HG03354 (cell line): ENCODE measurements around the gene IL2.

ENCODE experiments used
- ATAC-seq: cut with Tn5 transposase; IDR thresholded peaks from one replicate; pipeline ENCODE4 v1.9.1; 2021; ENCODE audit warnings: mild to moderate bottlenecking; ENCODE audit not compliant: unreplicated experiment, poor library complexity, severe bottlenecking

The IL2 gene

GRCh38 chr4:122456231-122457116, at the start of gene IL2:
Gene IL2 (minus strand): TSS chr4:122456725. CDS start chr4:122456440, 285 bp downstream.
- ATAC-seq: no peak

GRCh38 chr4:122503214-122503613, 46.7 kb upstream of the IL2 start:
- ATAC-seq: no peak

- no peak for ATAC-seq
Measured at GRCh38 chr4:122500852-122501501, 44.5 kb upstream of the IL2 start.

- no peak for ATAC-seq
Measured at GRCh38 chr4:122489061-122489460, 32.5 kb upstream of the IL2 start.

GRCh38 chr4:122483481-122483880, 27.0 kb upstream of the IL2 start:
- ATAC-seq: no peak

GRCh38 chr4:122481766-122482405, 25.4 kb upstream of the IL2 start:
- ATAC-seq: no peak

GRCh38 chr4:122480655-122481487, 24.3 kb upstream of the IL2 start:
- ATAC-seq: no peak

- ATAC-seq: no peak
Measured at GRCh38 chr4:122479935-122480416, 23.5 kb upstream of the IL2 start.

- ATAC-seq: no peak
Measured at GRCh38 chr4:122476745-122477144, 20.2 kb upstream of the IL2 start.

GRCh38 chr4:122476126-122476525, 19.6 kb upstream of the IL2 start:
- no peak for ATAC-seq

GRCh38 chr4:122475233-122475632, 18.7 kb upstream of the IL2 start:
- no peak for ATAC-seq

GRCh38 chr4:122469457-122469856, 12.9 kb upstream of the IL2 start:
- no peak for ATAC-seq

- peak; percentile 90 for ATAC-seq
Measured at GRCh38 chr4:122458625-122459024, 2.1 kb upstream of the IL2 start.

- no peak for ATAC-seq
Measured at GRCh38 chr4:122453384-122453995, 3.0 kb downstream of the IL2 start.

GRCh38 chr4:122450847-122451246, 5.7 kb downstream of the IL2 start:
- no peak for ATAC-seq

- ATAC-seq: no peak
Measured at GRCh38 chr4:122434285-122434684, 22.2 kb downstream of the IL2 start.

- no peak for ATAC-seq
Measured at GRCh38 chr4:122431351-122431750, 25.2 kb downstream of the IL2 start.

GRCh38 chr4:122423246-122423645, 33.3 kb downstream of the IL2 start:
- ATAC-seq: no peak

GRCh38 chr4:122412547-122412946, 44.0 kb downstream of the IL2 start:
- ATAC-seq: no peak
